Stimulated activated CD4-positive, alpha-beta T cell treated with anti-CD3 and anti-CD28 coated beads, Interleukin-4, amount 100 ng/mL, for 1 hour (primary cell): ENCODE results near the gene FJX1.

Experiments used
- DNase-seq: peaks from one replicate; pipeline ENCODE4 v3.0.0-alpha.2; 2020

FJX1 gene

GRCh38 chr11:35617687-35618496, at the start of gene FJX1:
TSS of gene FJX1 (plus strand) at chr11:35618460. CDS start at chr11:35618637, 177 bp downstream.
- DNase-seq: peak; percentile 21

- no peak for DNase-seq
Measured at GRCh38 chr11:35571696-35572095, 46.6 kb upstream of the FJX1 start.

GRCh38 chr11:35579557-35580396, 38.5 kb upstream of the FJX1 start:
- DNase-seq: no peak

GRCh38 chr11:35580397-35580781, 37.9 kb upstream of the FJX1 start:
- no peak for DNase-seq

GRCh38 chr11:35582033-35582432, 36.2 kb upstream of the FJX1 start:
- DNase-seq: no peak

GRCh38 chr11:35583126-35583525, 35.1 kb upstream of the FJX1 start:
- no peak for DNase-seq

GRCh38 chr11:35583843-35584242, 34.4 kb upstream of the FJX1 start:
- no peak for DNase-seq

- DNase-seq: no peak
Measured at GRCh38 chr11:35584321-35584720, 33.9 kb upstream of the FJX1 start.

GRCh38 chr11:35585416-35585815, 32.8 kb upstream of the FJX1 start:
- no peak for DNase-seq

GRCh38 chr11:35586222-35586621, 32.0 kb upstream of the FJX1 start:
- no peak for DNase-seq

GRCh38 chr11:35587972-35588371, 30.3 kb upstream of the FJX1 start:
- DNase-seq: no peak

GRCh38 chr11:35588627-35589026, 29.6 kb upstream of the FJX1 start:
- DNase-seq: no peak

- no peak for DNase-seq
Measured at GRCh38 chr11:35589281-35589680, 29.0 kb upstream of the FJX1 start.

GRCh38 chr11:35590412-35590811, 27.8 kb upstream of the FJX1 start:
- no peak for DNase-seq

- DNase-seq: no peak
Measured at GRCh38 chr11:35593143-35593542, 25.1 kb upstream of the FJX1 start.

- DNase-seq: no peak
Measured at GRCh38 chr11:35594680-35595079, 23.6 kb upstream of the FJX1 start.

- DNase-seq: no peak
Measured at GRCh38 chr11:35598254-35599125, 19.8 kb upstream of the FJX1 start.

- DNase-seq: no peak
Measured at GRCh38 chr11:35600331-35600838, 17.9 kb upstream of the FJX1 start.

GRCh38 chr11:35602160-35602793, 16.0 kb upstream of the FJX1 start:
- no peak for DNase-seq

- no peak for DNase-seq
Measured at GRCh38 chr11:35602979-35603378, 15.3 kb upstream of the FJX1 start.

GRCh38 chr11:35605706-35606105, 12.6 kb upstream of the FJX1 start:
- DNase-seq: no peak

- no peak for DNase-seq
Measured at GRCh38 chr11:35606206-35606605, 12.1 kb upstream of the FJX1 start.
